Prostate gland (tissue), 2 donors: ENCODE results near the gene CDK9.

ENCODE experiments used
- CTCF ChIP-seq, 4 experiments: fragments of 200-600 bp in 2 of 4; fragments of 450-650 bp in 2 of 4; sonication (generic) in 2 of 4; IDR thresholded peaks; 1 replicate in 3 of 4; 2 replicates in 1 of 4; pipeline ENCODE4 v1.5.1; 2016 to 2019; ENCODE audit warnings: antibody characterized with exemption in 4 of 4, mild to moderate bottlenecking in 2 of 4, moderate library complexity in 2 of 4
- POLR2A ChIP-seq: fragments of 450-650 bp; IDR thresholded peaks from one replicate; pipeline ENCODE4 v1.6.1; 2016; ENCODE audit warnings: antibody characterized with exemption, mild to moderate bottlenecking

DNA sequence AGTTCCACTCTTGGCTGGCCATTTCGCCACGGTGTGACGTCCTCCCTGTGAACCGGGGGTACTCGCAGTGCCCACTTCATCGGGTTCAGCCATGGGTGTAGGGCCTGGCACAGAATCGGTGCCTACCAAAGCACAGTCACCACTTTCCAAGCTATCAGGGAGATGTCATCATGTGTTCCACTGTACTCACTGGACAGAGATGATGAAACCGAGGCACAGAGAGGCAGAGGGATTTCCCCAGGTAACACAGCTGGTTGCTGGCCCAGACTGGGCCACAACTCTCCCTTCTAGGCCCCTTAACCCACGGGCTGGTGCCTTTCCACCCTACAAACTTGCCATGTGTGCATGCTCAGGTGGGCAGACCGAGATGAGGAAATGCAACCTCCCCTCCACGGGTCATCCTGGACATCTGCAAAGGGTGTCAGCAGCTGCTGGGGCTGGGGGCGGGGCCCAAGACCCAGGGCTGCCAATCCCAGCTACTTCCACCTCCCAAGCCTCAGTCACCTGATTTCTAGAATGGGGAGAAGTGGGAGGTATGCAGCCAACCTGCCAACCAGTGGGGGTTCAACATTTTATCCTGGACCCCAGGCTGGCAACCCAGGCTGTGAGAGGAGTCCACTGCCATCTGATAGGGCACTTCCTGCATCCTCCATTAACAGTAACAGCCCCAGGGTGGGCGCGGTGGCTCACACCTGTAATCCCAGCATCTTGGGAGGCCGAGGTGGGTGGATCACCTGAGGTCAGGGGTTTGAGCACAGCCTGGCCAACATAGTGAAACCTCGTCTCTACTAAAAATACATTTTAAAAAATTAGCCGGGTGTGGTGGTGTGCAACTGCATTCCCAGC, 6.5 kb upstream of the CDK9 start:
- no peak for TF ChIP-seq CTCF (IDR thresholded peaks at IDR 0.05)
- no peak for TF ChIP-seq POLR2A
